ENCODE data around the gene JARID2.
A peak's percentile ranks its signal among the peaks of the same experiment; 100 is the strongest.

DNA sequence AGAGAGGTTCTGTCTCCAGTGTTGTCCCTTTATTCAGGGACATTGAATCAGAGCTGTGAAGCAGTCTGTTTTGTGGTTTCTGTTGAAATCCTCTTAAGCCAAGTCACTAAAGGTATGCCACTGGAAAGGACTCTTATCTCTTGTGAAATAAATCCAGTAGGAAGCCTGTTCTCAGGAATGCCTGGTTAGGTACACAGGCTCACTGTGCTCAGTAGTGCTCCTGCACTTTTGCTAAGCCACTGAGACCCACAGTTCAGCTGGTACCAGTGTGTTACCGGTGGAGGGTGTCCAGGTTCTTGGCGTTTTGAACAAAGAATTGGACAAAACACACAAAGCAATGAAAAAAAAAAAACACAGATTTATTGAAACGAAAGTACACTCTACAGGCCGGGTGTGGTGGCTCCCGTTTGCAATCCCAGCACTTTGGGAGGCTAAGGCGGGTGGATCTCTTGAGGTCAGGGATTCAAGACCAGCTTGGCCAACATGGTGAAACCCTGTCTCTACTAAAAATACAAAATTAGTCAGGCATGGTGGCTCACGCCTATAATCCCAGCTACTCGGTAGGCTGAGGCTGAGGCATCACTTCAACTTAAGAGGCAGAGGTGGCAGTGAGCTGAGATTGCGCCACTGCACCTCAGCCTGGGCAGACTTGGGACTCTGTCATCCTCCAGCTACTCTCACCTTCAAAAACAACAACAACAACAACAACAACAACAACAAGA, 186.1 kb downstream of the JARID2 start:
- TF ChIP-seq, protein P1, sequence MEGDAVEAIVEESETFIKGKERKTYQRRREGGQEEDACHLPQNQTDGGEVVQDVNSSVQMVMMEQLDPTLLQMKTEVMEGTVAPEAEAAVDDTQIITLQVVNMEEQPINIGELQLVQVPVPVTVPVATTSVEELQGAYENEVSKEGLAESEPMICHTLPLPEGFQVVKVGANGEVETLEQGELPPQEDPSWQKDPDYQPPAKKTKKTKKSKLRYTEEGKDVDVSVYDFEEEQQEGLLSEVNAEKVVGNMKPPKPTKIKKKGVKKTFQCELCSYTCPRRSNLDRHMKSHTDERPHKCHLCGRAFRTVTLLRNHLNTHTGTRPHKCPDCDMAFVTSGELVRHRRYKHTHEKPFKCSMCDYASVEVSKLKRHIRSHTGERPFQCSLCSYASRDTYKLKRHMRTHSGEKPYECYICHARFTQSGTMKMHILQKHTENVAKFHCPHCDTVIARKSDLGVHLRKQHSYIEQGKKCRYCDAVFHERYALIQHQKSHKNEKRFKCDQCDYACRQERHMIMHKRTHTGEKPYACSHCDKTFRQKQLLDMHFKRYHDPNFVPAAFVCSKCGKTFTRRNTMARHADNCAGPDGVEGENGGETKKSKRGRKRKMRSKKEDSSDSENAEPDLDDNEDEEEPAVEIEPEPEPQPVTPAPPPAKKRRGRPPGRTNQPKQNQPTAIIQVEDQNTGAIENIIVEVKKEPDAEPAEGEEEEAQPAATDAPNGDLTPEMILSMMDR (IDR thresholded peaks at IDR 0.05 in 4 of 5, conservative IDR thresholded peaks at IDR 0.05 in 1 of 5), result no peak
- peak; percentile 10 to 28 for TF ChIP-seq POLR2A (IDR thresholded peaks at IDR 0.05)

Data from gastrocnemius medialis (tissue), 4 donors.